IMR-90 (cell line): ENCODE results near the gene MRPS26.

Source experiments
- MAZ ChIP-seq: IDR thresholded peaks from 2 replicates; pipeline ENCODE4 v1.6.1; 2012; ENCODE audit warnings: low read depth, mild to moderate bottlenecking, low read length, improper control_type of control experiment, moderate library complexity, borderline replicate concordance
- TF ChIP-seq, protein P1 (sequence below): conservative IDR thresholded peaks from 2 replicates; pipeline ENCODE4 v1.5.1; 2012; ENCODE audit warnings: mild to moderate bottlenecking, low read depth, low read length, improper control_type of control experiment
- TF ChIP-seq, protein P2 (sequence below): fragments of 150-350 bp; IDR thresholded peaks from 2 replicates; pipeline ENCODE4 v1.6.1; 2016; ENCODE audit warnings: low read depth, mild to moderate bottlenecking, low read length, moderate library complexity, borderline replicate concordance
- TF ChIP-seq, protein P3 (sequence below): fragments of 150-350 bp; IDR thresholded peaks from 2 replicates; pipeline ENCODE4 v1.6.1; 2017; ENCODE audit warnings: mild to moderate bottlenecking, antibody characterized with exemption, low read length, low read depth

DNA sequence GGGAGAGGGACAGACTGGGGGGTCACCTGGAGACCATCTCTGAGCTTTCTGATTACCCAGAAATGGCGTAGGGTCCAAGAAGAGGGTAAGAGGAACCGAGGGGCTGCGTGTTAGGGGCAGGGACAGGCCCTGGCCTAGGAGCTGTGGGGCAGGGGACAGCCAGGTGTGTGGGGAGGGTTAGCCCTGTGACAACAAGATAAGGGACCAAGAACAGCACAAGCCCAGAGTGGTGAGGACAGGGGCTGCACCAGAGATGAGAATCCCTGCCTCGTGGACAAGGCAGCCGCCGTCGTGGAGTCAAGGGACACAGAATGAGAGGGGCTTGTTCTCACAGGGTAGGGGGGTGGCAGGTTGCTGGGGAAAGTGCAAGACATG lies 39.1 kb downstream of the MRPS26 start:
- no peak for TF ChIP-seq MAZ
- TF ChIP-seq, protein P1, sequence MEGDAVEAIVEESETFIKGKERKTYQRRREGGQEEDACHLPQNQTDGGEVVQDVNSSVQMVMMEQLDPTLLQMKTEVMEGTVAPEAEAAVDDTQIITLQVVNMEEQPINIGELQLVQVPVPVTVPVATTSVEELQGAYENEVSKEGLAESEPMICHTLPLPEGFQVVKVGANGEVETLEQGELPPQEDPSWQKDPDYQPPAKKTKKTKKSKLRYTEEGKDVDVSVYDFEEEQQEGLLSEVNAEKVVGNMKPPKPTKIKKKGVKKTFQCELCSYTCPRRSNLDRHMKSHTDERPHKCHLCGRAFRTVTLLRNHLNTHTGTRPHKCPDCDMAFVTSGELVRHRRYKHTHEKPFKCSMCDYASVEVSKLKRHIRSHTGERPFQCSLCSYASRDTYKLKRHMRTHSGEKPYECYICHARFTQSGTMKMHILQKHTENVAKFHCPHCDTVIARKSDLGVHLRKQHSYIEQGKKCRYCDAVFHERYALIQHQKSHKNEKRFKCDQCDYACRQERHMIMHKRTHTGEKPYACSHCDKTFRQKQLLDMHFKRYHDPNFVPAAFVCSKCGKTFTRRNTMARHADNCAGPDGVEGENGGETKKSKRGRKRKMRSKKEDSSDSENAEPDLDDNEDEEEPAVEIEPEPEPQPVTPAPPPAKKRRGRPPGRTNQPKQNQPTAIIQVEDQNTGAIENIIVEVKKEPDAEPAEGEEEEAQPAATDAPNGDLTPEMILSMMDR = no peak
- TF ChIP-seq, protein P2, sequence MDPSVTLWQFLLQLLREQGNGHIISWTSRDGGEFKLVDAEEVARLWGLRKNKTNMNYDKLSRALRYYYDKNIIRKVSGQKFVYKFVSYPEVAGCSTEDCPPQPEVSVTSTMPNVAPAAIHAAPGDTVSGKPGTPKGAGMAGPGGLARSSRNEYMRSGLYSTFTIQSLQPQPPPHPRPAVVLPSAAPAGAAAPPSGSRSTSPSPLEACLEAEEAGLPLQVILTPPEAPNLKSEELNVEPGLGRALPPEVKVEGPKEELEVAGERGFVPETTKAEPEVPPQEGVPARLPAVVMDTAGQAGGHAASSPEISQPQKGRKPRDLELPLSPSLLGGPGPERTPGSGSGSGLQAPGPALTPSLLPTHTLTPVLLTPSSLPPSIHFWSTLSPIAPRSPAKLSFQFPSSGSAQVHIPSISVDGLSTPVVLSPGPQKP = no peak
- TF ChIP-seq, protein P3, sequence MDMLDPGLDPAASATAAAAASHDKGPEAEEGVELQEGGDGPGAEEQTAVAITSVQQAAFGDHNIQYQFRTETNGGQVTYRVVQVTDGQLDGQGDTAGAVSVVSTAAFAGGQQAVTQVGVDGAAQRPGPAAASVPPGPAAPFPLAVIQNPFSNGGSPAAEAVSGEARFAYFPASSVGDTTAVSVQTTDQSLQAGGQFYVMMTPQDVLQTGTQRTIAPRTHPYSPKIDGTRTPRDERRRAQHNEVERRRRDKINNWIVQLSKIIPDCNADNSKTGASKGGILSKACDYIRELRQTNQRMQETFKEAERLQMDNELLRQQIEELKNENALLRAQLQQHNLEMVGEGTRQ = no peak
